Measurements from ENCODE around the gene FBLN5.
"Not testable (repeated sequence)": the region's sequence is repeated elsewhere in the genome, so short reads cannot be mapped to it uniquely, and the experiment has no call there.

Gene FBLN5

DNA sequence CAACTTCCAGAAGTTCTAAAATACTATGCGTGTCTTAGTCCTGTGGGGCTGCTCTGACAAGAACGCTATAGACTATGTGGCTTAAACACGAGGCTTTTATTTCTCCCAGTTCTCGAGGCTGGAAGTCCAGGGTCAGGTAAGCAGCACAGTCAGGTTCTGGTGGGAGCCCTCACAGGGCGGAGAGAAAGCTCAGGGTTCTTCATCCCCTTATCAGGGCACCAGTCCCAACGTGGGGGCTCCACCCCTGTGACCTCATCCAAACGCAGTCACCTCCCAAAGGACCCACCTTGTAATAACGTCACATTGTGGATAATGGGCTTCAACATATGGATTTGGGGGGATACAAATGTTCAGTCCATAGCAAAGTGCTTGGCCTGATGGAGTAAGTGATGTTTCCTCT is 43.0 kb downstream of the FBLN5 start:
- no peak for DNase-seq

DNA sequence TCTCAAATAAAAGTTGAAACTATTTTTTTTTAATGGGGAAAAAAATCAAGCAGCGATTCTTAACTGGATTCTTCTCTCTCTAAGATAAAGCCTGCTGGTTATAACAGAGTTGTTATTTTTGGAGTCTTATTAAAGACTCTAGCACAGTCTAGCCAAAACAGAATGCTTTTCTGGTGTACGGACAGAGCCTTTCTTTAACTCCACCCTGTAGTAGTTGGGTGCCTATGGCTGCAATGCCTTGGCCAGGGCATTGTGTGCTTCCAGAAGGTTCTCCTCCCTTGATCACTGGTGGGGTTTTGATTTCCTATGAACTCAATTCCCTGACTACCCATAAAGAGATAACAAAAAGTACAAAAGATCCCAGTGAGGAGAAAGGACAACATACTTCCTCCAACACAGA is 44.4 kb downstream of the FBLN5 start:
- DNase-seq: no peak

DNA sequence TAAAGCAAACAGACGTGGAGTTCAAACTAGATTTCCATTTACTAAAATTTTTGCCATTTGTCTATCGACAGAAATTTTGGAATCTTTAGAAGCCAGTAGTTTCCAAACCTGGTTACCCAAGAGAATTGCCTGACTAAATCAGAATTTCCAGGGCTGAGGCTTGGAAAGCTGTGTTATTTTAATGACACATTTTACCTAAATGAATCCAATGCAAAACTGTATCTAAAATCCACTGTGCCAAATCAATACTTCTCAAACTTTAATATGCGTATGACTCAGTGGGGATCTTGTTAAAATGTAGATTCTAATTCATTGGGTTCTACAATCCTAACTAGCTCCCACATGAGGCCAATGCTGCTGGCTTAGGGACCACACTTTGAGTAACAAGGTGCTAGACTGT is 45.2 kb downstream of the FBLN5 start:
- no peak for DNase-seq

DNA sequence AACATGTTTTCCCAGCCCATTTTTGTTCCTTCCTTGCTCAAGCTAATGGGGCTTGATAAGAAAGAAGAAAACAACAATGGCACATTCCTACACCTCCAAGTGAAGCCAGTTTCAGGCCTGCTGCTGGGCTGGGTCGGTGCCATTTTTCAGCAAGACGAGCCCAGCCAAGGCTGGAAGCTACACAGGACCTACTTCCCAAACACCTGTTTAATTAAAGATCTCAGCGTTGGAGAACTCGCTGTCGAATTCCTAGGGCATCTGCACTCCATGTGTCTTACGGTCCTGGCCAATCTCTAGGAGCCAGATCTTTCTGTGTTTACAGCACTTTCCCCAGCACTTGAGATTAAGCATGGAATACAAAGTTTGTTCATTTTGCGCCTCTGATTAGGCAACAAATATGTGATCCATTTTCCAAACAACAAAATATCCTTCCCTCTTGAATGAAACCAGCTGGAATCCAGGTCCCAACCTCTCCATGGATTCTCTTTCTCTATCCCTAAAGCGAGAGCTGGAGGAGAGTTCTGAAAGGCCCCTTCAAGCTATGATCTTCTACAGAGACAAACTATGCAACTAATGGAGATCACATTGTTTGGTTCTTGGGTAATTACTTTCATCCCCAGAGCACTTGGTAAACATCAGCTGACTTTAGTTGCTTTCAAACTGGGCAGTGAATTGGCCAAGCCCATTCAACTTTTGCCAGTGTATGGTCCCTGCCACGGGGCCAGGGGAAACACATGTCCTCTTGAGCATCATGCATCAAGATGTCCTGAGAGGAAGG is 45.9 kb downstream of the FBLN5 start:
- no peak for DNase-seq

DNA sequence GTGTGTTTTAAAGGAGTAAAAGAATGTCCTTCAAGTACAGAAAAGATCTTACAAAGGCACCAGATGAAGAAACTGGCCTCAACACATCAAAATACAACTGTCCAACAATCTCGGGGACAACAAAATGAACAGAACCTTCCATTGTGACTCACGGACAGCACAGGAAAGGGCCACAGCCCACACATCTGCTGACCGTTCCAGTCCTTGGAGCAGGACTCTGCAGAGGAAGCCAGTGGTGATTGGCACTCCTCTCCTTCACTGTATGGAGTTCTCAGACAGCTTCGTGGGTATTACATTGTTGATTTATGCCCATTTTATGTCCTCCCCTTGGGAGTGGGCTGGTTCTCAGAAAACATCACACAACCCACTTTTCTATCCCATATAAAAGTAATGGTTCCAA is 47.7 kb downstream of the FBLN5 start:
- DNase-seq: no peak

DNA sequence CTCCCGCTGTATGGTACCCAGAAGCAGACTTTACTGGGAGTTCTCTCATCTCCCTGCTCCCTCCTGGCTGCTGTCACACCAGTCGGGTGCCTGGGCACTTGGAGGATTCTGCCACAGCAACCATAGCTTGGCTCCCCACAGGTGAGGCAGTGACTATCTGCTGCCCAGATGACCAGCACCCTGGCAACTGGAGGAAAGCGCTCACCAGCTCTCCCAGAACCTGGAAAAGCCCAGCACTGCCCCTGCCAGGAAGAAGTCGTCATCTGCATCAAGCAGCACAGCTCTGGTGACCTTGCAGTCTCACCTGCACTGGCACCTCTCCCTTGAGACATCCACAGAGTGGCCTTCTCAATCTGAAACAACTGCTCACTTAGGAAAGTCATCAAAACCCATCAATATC is 48.3 kb downstream of the FBLN5 start:
- no peak for DNase-seq

DNA sequence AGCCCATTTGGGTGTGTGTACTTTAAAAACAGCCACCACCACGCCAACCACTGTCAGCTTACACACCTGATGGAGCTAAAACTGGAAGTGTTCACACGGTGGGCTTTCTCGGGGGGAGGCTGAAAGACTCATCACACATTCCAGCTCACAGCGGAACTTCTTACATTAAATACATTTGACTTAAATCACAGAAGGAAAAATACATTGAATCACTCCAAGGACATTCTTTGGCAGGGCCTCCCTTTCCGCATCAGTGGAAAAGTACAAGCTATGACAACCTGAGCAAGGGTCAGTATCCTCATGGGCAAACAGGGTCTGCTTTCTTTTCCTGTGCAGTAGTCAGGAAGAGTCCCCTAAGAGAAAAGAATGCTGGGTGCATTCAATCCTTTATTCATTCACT is 49.1 kb downstream of the FBLN5 start:
- no peak for DNase-seq

DNA sequence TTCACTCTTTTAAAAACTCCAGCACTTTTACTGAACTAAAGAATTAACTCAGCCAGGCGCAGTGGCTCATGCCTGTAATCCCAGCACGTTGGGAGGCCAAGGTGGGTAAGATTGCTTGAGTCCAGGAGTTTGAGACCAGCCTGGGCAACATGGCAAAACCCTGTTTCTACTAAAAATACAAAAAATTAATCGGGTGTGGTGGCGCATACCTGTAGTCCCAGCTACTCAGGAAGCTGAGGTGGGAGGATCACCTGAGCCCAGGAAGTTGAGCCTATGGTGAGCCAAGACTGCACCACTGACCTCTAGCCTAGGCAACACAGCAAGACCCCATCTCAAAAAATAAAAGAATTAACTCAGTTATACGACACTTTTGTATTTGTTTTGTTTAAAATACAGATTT is 49.8 kb downstream of the FBLN5 start:
- not testable (repeated sequence) for DNase-seq

DNA sequence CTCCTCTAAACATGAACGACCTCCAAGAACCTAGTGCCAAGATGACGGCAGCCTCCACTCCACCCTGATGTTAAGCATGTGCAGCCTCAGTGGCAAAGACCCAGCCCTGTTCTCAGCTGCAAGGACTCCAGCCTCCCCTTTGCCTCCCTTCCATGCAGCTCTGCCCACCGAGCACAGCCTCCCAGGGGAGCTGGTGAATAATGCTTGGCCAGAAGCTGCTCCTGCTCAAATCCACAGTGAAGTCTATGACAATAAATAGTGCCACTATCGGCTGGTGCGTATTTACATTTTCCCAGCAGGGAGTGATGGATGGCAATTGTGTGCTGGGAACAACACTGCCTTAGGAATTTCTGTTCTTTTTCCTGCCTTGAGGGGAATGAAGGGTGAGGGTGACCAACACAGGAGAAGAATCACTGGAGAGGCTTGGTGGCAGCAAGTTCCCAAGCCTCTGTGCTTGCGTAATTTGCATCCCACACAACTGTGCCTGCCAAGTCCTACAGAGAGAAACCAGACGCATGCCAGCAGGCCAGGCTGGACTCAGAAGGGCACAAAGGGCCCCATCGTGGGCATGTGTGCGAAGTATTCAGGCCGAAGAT is 50.3 kb downstream of the FBLN5 start:
- DNase-seq: no peak

DNA sequence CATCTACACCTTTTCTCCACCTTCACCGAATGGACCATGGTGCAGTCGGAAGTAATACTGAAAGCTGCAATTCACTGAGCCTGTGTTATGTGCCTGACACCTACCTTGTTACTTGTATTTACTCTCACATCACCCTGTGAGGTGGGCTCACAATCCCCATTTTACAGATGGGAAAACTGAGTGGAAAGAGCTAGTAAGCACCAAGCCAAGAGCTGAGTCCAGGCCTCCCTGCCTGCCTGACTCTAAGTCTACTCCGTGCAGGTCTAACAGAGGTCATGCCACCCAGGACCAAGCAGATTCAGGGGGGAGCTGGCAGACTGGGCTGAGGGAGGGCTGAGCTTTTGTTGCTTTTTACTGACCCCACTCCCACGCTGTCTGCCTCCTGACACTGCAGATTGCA is 51.1 kb downstream of the FBLN5 start:
- no peak for DNase-seq

DNA sequence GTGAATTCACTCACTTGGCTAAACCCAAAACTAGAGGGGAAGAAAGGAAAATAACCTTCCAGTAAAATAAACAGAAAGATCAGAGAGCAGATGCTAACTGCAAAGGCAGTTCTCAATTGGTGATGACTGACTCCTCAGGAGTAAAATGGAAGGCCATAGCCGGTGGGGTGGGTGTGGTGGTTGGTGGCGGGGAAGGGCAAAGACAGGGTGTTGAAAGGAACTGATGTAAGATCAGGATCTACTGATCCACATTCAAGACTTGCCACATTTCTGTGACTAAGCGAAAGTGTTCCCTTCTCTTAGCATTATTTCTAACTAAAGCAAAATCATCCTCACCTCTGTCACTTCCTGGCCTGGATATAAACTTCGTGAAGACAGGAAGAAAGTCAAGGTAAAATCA is 53.8 kb downstream of the FBLN5 start:
- DNase-seq: peak; percentile 29

DNA sequence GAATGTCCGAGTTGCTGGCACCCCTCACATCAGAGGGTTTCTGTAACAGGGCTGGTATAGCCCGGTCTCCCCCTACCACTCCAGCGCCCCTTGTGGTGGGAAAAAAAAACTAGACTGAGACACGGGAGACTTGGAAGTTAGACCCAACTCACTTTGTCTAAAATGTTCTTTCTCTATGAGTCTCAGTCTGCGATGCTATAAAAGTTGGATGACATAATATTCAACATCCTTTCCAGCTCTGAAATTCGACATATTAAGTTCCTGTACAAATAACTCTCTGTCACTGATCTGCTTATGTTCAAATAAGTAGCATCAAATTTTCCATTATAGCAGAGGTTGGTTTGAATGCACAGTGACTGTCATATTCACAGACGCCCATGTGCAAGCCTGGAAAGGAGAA is 54.5 kb downstream of the FBLN5 start:
- no peak for DNase-seq

DNA sequence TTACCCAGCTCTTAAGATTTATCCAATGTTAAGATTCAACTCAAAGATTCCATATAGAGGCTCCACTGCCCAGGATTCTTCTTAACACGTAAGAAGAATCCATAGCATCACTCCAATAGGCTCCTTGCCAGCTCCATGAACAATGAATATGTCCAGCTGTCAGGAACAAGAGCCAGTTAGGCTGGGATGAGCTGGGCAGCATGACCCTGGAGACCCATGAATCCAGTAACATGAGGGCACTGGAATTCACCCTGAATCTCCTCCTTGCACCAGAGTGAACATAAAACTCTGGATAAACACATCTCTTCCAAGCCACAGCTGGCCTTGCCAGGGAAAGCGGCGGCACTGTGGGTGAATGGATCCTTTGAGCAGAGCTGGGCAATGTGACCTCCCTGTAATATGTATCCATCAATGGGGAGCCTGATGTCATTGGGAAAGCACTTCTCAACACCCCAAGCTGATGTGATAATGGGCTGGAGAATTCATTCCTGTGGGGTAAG is 55.7 kb downstream of the FBLN5 start:
- DNase-seq: no peak

DNA sequence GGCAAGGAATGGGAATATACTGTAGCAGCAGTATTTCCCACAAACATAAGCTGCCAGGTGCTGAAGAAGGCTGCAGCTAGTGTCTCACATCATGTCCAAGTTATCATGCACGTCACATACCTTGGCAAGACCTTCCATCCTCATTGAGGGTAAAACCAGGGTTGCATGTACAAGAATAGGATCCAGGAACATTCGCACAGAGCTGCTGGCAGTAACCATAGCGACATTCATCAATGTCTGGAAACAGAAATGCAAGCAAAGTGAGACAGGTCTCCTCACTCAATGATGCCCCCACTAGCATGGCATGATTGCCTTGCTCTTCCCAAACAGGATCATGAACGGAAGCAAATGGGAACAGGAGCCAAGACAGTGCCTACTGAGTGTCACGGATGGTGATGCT is 56.4 kb downstream of the FBLN5 start:
- DNase-seq: no peak

DNA sequence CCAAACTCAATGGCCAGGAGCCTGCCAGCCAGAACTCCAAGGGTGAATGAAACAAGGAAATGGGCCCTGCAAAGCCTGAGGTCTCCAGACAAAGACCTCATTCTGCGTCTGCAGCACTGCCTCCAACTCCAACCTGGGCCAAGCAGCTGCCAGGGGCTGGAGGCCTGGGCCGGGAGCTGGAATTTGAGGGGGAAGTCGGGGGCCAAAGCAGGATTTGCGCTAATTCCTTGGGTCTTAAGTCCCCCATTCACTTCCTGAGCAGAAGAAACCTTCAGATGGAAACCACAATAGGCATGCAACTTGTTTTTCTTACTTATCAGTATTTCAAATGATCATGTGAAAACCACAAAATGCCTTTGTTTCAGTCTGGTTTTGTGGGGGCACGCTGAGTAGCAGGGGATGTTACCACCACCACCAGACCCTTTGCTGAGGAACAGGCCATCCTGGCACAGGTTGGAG is 57.2 kb downstream of the FBLN5 start:
- DNase-seq: no peak

DNA sequence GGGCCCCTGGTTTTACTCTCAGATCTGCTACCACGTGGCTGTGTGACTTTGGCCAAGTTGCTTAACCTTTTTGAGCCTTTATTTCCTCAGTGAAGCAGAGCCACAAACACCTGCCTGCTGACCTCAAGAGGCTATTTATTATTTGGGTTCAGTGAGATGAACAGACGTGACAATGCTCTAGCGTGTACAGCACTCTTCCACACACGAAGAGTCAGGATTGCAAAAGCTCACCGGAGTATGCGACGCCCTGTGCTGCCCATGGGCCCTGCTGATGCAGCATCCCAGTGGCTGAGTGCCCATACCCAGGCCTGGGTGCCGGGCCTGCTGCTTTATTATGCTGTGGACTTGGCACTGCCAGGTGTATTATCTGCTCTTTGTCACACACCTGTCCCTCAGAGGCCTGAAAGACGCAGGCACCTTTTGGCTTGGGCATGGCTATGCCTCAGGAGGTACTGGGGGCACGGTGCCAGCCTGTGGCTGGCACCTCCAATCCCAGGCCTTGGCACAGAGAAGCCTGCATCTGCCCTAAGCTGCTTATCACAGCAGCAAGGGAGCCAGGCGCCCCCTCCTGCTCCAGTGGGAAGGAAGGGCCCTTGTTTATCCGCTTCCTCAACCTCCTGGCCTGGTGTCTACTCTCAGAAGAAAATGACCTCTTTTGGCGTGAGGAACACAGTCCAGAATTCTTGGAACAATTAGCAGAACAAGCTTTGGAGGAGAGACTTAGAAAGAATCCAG is 57.9 kb downstream of the FBLN5 start:
- no peak for DNase-seq

DNA sequence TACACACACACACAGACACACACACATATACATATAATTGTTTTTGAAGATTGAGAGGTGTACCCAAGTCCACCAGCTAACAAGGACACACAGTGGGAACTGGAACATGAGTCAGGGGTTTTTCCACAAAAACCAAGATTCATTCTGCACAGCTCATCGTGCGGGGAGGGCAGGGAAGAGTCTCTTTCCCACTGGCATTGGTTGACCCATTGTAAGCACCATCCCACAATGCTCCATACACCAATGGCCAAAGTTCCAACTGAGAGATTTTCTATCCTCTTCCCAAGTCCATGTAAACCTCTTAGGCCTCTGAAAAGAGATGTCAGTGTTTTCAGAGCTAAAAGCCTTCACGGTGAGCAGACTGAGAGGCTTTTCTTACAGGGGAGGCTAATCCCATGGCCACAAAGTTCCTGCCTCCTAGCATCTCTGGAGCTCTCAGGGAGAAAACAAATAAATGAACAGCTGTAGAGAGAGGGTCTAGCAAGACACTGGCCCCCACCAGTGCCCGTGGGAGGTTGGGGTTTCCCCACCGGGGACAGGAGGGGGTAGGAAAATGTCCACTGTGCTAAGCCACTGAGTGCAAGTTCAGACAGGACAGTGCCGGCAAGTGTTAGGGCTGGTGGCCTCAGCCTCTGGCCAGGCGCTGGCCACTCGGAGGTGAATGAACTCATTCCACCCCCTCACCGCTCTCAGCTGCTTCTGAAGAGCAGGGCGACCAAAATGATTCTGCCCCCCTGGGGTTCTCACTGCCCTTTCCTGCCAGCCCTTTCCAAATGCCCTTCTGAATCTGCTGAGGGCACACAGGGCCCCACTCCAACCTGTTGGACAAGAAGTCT is 58.6 kb downstream of the FBLN5 start:
- DNase-seq: no peak

DNA sequence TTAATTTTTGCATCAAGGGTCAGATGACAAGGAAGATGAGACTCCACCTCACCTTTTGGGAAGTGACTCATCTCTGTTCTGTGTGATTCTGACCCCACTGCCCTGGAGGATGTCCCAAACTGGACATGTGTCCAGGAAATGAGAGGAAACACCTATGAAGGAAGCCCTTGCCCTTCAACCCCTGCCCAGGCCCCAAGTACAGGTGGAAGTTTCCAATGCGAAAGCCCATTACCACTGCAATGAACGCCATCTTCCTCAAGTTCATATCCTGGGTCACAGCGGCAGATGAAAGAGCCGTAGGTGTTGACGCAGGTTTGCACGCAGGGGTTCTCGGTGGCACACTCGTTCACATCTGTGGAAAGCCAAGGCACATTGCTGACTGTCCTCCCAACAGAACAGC is 60.5 kb downstream of the FBLN5 start:
- DNase-seq: no peak

DNA sequence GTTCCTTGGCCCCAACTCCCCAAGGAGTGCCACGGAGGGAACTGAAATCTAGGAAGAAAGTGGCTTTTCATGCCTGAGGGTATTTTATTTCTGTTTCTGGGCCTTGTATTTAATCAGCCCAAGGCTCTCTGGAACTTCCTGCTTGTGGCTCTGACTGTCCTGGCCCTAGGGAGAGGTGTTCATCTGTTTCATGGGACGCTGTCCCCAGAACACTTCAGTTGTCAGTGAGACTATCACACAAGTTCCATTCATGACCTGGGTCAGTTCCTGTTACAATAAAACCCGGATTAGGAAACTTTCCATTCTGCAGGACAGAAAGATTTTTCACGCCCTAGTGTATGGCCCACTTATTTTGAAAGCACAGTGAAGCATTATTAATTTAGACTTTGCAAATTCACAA is 61.7 kb downstream of the FBLN5 start:
- no peak for DNase-seq

DNA sequence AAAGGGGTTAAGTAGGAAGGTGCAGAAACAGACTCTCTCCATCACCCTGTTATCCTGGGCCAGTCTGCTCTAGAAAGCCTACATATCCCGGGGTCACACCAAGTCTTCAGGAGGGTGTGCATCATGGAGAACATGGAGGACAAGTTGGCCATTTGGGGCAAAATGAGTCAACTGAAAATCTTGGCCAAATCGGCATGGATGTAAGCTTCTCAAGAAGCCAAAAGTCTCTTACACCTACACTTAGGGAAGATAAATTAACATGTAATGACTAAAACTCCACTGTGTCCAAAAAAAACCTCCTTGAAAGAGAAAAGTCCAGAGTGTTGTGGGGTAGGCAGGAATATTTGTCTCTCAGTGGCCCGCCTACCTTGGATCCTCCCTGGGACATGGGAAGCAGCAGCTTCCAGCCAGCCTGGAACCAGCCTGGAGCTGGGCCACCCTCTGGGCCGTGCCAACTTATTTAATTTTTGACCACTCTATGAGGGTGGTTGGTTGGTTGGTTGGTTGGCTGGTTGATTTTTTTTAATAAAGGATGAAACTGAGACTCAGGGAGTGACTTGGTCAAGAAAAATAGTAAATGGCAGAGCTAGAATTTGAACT is 62.3 kb downstream of the FBLN5 start:
- no peak for DNase-seq

DNA sequence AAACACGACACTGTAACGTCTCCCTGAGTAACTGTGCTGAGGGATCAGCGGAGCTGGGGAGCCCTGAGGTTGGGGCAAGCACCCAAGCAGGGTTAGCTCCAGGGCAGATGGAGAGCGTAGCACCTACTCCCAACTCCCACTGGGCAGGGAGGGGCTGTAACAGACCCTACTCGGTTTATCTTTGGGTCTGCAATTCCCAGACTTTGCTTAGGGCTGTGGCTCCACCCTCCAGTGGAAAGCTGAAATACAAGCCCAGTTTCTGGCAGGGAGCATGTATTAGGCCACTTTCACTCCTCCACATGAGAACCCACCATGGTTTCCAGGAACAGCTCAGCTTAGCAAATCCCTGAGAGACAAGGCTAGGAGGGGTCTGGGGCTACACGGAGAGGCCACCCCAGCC is 62.8 kb downstream of the FBLN5 start:
- no peak for DNase-seq

DNA sequence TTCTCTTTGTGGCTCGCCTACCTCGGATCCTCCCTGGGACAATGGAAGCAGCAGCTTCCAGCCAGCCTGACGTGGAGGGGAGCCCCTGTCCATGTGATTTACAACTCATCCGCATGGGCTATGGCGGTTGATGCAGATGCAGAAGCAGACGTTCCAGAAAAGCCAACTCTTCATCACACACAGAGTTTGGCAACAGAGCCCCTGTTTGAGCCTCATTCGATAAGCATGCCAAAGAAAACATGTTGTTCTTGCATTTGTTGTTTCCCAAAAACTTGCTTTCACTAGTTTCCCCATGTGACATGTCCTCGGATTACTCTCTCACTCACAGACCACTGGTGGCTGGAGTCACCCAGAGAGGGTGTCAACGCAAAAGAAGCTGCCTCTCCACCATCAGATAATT is 63.7 kb downstream of the FBLN5 start:
- no peak for DNase-seq

DNA sequence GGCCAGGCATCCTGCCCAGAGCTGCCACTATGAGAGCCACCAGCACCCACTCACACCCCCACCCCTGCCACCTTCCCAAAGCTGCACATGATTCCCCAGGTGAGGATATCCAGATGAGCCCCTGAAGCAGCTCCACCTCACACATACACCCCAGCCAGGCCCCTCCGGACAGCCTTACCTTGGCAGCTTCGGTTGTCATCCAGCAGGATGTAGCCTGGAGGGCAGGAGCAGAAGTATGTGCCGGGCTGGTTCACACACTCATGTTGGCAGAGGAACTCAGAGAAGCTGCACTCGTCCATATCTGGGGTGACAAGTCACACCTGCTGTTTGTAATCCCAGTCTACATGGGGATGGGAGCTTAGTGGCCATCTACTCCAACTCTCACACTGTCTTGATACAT is 64.7 kb downstream of the FBLN5 start:
- no peak for DNase-seq
